HG03108 (cell line): ENCODE results near the gene MAP4.
"Not testable (repeated sequence)": the region's sequence is repeated elsewhere in the genome, so short reads cannot be mapped to it uniquely, and the experiment has no call there.

ENCODE experiments used
- ATAC-seq: cut with Tn5 transposase; IDR thresholded peaks from one replicate; pipeline ENCODE4 v1.9.1; 2021; ENCODE audit warnings: moderate library complexity; ENCODE audit not compliant: unreplicated experiment

MAP4 gene

DNA sequence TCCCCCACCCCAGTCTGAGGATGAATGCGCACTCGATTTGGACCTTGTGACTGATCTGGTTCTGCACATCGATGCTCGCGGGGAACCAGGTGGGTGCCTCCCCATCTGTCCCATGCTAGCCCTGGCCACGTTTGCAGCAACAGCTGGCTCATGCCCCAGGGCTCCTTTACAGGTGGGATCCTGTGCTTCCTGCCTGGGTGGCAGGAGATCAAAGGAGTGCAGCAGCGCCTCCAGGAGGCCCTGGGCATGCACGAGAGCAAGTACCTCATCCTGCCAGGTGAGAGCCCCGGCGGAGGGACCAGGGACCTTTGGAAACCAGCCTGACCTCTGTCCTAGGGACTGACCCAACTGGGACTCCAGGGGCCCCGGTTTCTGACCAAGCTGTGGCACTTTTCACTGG is 169.0 kb downstream of the MAP4 start:
- no peak for ATAC-seq

DNA sequence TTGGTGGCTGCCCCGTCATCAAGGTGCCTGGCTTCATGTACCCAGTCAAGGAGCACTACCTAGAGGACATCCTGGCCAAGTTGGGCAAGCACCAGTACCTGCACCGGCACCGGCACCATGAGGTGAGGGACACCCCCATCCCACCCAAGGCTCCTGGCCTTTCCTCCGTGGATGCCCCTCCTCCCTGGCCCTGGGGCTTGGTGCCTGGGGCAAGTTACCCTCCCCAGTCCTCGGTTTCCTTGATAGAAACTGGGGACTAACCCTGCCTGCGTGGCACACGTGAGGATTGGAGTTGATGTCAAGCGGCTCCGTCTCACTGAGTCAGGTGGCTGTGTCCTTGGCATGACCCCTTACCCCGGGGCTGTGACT is 169.4 kb downstream of the MAP4 start:
- no peak for ATAC-seq

GRCh38 chr3:47846186-47846879 is 169.9 kb downstream of the MAP4 start:
- no peak for ATAC-seq

DNA sequence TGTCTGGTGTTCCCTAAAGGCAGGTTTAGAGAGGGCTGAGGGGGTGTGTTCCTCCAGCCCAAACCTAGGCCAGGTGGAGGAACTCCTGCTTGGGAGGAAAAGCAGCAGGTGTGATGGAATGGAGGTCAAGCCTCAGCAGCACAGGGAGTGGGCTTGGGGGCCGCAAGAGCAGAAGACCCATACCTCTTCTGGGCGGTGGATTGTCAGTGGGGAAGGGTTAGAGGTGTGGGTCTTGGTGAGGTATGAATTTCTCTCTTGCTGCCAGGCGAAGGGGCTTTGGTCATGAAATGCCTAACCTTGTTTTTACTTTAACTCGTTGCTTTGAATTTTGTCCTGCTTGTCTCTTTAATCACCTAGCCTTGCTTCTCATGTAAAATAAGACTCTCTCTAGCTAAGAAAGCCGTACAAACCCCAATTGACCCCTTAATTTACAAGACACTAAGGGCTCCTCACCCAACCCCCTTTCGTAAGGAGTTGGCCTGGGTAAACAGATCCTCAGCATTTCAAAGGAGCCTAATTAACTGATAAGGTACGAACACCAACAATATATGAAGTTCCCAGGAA is 174.3 kb downstream of the MAP4 start:
- no peak for ATAC-seq

- ATAC-seq = no peak
Measured at GRCh38 chr3:47838503-47838902, 177.7 kb downstream of the MAP4 start.

- ATAC-seq = no peak
Measured at GRCh38 chr3:47836986-47837385, 179.2 kb downstream of the MAP4 start.

DNA sequence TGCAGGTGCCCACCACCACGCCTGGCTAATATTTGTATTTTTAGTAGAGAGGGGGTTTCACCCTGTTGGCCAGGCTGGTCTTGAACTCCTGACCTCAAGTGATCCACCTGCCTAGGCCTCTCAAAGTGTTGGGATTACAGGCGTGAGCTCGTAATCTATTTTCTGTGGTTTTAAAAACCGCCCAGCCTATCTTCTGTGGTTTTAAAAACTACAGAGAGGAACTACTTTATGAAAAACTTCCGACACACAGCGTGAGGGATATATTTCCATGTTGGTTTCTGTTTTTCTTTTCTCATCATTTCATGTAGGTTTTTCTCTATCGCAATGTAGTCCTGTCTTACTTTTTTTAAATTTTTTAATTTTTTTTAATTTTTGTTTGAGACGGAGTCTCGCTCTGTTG is 186.7 kb downstream of the MAP4 start:
- ATAC-seq = not testable (repeated sequence)

GRCh38 chr3:47825590-47825989 is 190.6 kb downstream of the MAP4 start:
- ATAC-seq = no peak

- ATAC-seq = peak; percentile 96
Measured at GRCh38 chr3:47824541-47825473, 191.4 kb downstream of the MAP4 start.

DNA sequence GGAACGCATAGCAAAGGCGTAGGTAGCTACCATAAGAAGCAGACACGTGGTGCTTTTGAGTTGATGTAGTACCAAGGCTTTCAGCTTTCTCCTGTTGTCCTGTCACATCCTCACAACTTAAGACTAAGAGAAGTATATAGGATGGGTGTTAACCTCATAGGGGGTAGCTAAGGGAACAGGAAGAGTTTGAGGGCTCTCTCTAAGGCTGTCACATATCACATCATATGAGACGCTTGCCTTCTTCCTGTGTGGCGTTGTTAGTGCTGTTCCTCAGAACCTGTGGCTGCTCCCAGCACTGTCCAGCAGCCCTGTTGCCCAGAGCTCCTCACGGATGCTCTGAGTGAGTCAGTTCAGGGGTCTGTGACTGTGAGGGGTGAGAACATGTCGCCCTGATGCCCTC is 198.6 kb downstream of the MAP4 start:
- no peak for ATAC-seq

- no peak for ATAC-seq
Measured at GRCh38 chr3:47813551-47814177, 202.6 kb downstream of the MAP4 start.

GRCh38 chr3:47804577-47804976 is 211.6 kb downstream of the MAP4 start:
- no peak for ATAC-seq

DNA sequence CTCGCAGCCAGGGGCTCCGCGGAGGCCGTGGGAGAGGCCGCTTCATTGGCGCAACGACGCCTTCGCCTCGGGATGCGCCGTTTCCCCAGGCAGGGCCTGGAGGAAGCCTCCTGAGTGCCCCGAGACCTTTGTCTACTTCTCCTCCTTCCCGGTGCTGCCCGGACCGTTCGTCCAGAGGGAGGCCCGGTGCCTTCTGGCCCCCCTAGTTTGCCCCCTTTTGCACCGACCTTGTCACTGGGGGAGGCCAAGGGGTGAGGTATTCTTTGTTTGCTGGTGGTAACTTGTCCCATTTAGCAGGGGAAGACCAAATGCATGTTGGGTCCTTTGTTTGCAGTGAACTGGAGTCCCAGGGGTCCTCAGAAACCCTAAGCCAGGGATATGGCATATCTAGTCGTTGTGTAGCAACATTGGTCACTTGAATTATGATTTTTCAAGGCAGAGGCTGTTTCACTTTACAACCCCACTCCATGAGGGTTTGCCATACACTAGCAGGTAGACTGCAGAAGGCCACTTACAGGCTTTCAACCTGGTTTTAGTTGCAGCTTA is 212.7 kb downstream of the MAP4 start:
- ATAC-seq = no peak

DNA sequence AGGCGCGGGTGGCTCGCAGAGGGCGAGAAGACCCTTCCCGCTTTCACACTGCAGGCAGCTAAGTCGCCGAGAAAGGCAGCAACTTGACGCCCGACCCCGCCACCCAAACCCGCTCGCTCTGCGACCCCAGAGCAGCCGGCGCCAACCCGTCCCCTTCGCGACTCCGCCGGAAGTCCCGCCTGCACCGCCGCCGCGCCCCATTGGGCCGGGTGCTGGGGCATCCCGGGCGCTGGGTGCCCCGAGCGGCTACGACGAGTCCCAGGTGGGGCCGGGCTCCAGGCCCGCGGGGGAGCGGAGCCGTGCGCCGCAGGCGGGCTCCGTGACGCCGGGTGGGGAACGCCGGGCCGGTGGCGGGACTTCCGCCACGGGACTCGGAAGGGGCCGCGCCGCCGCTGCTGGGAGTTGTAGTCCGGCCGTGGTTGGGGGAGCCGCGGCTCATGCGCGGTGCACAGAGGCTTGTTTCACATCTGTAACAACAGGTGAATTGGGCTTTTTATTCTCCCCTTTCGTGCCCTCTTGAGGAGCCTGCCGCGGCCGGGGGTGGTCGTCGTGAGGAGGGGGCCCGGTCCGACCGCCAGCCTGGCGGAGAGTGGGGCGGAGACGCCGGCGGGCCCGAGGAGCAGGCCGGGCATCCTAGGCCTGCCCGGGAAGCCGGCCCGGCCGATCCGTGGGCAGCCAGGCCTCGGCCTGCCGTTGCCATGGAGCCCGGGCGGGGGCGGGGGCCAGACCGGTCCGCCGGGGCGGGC is 213.3 kb downstream of the MAP4 start, which contains the start of gene DHX30:
TSS of gene DHX30 (plus strand) at position 405 of the 746 bp plus-strand sequence. CDS start 7,546 bp downstream, outside the sequence.
- peak; percentile 88 for ATAC-seq
